GM19463 (cell line): ENCODE results near the gene HOXB4.

Experiments
- ATAC-seq: cut with Tn5 transposase; IDR thresholded peaks from one replicate; pipeline ENCODE4 v1.9.1; 2021; ENCODE audit warnings: mild to moderate bottlenecking, moderate library complexity; ENCODE audit not compliant: unreplicated experiment

Gene HOXB4

DNA sequence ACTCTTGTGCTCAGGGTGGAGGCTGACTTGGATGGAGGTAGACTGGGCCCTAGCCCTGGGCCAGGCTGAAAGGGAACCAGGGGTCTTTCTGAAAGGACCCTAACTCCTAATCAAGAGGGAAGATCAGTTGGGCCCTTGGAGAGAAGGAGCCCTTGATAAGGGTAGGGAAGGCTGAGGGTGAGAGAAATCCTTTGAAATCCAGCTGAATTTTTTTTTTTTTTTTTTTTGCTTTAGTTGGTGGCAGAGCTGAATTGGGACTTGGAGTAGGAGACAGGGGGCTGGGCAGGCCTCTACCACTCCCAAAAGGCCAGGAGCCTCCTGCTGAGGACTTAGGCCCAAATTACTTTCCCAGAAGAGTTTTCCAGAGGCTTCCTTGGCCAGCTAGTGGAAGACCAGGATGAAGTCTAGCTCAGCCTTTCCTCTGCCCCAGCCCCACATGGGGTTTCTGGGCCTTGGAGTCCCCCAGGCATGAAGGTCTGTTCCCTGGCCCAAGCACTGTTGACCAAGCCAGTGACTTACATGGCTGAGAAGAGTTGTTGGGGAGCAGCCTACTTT lies 12.5 kb upstream of the HOXB4 start:
- ATAC-seq = no peak

DNA sequence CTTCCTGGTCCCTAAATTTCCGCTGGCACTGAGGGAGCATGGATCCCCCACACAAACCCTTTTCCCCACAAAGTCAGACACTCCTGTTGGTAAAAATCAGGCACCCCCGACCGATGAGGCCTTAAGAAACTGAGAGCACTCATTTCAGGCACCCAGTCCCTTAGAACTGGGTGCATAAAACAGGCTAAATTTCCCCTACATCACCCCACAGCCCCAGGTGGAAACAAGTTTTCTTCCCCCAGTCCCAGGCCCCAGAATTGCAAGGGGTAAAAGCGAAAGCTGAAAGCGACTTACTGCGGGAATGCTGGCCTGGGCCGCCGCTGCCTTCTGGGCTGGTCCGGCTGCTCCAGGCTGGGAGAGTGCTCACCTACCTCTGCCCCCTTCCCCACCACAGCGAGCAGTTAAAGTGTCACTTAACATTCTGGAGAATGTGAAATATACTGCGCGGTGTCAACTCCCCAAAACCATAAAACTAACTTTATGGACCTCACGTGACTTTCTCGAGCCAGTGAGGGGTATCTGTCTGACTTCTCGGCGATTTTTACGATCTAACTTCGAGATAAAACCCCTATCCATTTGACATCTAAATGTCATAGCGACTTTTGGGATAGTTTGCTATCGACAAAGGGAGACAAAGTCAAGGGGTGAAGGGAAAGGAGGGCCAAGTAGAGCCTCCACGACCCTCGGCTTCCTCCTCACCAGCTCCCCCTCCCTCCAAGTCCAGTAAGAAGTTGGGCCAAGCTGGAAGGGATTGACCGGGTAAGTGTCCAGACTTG lies 11.9 kb upstream of the HOXB4 start, which contains the start of gene HOXB3:
Gene HOXB3 (minus strand): TSS at position 411 of the 776 bp plus-strand sequence. CDS start 37,767 bp downstream, outside the sequence.
- no peak for ATAC-seq

- no peak for ATAC-seq
Measured at GRCh38 chr17:48589060-48589830, 11.1 kb upstream of the HOXB4 start.

- ATAC-seq = no peak
Measured at GRCh38 chr17:48588528-48588927, 10.4 kb upstream of the HOXB4 start.

DNA sequence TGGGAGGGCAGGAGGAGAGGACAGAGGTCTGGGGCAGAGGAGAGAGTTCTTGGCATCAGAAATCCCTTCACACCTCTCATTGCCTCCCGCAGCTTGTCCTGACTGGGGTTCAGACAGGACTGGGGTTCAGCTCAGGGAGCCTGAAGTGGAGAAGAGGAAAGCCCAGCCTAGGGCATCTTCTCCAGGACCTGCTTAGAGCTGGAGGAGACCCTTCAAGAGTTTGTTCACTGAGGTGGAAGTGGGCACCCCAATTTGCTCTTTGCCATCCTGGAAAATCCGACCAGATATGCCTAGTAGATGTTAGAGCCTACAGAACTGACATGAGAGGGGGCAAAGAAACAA lies 9.9 kb upstream of the HOXB4 start:
- no peak for ATAC-seq

DNA sequence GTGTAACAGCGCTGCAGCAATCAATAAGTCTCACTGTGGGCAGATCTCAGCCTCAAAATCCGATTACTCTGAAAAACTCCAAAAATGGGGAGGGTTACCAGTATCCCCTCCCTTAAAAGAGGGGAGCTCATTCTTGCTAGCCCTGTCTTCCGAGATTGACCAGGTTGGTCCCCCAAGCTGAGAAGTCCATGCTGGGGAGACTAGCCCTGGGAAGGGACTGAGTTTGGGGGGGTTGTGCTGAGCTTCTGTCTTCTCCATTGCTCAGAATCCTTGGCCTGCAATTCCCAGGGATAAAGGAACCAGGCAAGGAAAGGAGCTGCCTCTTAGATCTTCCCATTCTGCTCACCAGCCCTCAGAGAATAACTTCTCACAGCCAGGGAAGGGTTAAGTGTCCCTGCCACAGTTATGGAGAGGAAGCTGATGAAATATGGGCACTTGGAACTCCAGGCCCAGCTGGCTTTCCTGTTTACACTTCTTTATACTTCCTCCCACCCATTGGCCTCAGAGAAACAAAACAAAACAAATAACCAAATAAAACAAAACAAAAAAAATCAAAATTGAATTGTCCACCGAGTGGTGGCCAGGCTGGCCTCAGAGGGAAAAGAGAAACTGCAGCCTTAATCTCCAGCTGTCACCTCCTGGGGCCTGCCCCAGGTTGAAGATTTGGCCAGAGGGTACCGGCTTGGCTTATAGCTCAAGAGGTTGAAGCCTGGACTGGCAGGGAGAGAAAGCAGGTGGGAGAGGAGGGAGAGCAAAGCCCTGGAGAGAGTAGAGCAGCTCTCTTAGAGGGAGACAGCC lies 9.3 kb upstream of the HOXB4 start:
- ATAC-seq = no peak

GRCh38 chr17:48586355-48587258 lies 8.5 kb upstream of the HOXB4 start:
- ATAC-seq = no peak

DNA sequence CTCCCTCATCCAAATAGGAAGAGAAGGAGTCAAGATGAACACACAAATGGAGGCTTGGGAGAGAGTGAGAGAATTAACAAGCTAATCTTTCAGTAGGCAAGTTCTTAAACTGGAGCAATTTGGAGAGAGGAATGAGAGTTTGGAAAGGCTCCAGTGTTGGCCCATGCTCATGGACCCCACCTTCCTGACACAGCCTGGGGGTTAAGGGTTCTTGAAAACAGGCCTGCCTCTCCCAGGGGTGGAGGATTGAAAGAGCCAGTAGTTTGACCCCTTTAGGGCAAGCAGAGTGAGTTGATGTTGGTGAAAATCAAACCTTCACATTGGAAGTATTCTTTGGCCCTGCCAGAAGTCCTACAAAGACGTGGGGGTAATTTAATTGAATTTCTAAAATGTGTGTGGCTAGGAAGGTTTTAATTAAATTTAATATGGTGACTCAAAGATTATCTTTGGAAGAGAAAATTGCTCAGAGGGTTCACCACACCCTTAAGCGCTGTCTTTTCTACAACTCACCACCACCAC lies 6.1 kb upstream of the HOXB4 start:
- ATAC-seq = no peak

DNA sequence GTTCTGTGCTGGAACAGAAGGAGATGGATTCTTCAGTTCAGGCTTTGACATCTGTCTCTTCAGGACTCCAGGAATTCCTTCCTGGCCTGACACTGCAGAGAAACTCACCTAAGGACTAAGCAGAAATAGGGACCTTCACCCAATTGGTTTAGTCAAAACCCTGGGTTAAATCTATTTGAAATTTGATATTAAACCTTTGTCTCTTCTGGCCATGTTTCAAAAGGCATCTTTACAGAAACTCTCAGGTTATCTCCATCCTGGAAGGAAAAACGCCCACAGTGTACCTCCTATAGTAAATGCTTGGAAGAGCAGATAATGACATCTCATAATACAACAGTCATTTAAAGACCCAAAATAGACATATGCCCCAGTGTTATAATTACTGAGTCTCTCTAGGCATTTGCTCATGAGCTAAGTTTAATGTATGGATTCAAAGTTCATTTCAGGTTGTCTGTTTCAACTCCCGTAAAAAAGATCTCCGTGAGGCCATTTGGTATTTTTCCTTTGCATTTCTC lies 5.6 kb upstream of the HOXB4 start:
- no peak for ATAC-seq

- no peak for ATAC-seq
Measured at GRCh38 chr17:48582750-48583069, 4.6 kb upstream of the HOXB4 start.

DNA sequence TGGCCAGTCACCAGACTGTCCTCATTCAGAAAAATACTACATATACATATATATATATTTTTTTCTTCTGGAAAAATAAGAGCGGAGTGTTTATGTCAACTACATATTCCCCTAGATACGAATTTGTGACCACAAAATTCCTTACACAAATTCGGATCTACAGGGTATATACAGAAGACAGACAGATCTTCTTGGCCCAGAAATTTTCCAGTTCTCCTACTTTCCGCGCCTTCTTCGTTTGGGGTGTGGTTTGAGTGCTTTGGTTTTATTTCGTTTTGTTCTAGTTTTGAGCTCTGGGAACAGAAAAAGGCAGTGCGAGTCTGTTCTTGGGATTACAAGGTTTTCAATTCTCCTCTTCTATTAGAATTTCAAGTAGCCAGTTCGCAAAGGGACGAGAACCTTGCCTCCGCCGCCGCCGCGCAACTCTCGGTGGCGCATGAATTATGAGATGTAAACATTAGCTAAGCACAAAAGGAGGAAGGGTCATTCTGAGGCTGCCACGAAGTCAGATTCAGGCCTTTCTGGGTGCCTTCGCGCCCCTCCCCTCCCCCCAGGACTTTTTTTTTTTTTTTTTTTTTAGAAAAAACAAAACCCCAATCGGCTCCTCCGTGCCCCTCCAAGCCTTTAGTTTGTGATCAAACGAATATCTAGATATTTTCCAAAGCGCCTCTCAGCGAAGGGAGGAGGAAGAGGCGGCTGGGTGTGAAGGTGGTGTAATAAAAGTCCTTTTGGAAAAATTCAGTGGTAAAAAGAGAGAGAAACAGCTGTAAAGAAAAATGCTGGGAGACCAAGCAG lies 1.8 kb upstream of the HOXB4 start:
- no peak for ATAC-seq

DNA sequence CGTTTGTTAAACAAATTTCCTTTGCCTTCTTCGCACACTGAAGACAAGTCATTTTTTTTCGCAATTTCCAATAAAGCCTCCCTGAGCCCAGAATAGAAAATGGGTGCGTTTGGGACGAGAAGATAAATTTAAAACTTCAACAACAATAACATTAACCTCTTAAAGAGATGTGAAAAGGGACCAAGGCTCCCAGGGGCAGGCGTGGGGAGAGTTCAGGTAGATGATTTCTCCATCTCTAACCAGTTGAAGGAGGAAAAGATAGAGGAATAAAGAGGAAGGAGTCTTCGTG lies 1.3 kb upstream of the HOXB4 start:
- ATAC-seq = no peak

DNA sequence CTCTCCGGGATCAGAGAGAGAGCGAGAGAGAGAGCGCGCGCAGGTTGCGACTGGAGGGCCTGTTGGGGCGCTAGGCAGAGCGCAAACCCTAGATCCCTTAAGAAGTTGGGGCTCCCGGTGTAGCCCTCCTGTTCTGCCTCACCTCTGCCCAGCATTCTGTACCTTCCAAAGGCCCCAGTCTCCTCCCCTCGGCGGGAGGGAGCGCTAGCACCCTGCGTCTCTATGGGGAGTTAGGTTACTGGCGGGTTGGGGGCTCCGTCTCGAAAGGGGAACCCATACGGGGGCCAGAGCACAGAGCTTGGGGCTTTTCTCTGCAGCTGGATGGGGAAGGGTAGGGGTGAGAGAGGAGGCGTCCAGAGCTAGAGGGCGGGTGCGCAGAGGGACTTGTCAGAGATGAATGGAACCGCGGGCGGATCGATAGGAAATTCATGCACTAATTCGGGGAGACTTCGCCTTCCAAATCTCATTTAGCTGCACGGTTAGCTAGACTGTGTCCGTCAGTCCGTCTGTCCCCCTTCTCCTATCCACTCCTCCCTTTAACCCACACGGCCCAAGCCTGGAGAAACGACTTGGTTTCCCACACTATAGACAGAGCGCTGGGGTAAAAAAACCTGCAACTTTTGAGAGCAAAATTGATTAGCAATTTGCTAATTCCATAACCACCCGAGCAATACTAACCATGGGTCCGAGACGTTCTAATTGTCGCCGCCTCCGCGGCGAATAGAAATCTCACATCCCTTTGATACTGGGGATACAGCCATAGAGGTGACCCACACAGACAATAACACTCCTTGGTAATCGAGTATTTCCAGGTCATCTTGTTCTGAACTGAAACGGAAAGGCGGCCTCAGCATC lies 693 bp upstream of the HOXB4 start:
- ATAC-seq = peak; percentile 34

- ATAC-seq = no peak
Measured at GRCh38 chr17:48577330-48577945, 712 bp downstream of the HOXB4 start.

DNA sequence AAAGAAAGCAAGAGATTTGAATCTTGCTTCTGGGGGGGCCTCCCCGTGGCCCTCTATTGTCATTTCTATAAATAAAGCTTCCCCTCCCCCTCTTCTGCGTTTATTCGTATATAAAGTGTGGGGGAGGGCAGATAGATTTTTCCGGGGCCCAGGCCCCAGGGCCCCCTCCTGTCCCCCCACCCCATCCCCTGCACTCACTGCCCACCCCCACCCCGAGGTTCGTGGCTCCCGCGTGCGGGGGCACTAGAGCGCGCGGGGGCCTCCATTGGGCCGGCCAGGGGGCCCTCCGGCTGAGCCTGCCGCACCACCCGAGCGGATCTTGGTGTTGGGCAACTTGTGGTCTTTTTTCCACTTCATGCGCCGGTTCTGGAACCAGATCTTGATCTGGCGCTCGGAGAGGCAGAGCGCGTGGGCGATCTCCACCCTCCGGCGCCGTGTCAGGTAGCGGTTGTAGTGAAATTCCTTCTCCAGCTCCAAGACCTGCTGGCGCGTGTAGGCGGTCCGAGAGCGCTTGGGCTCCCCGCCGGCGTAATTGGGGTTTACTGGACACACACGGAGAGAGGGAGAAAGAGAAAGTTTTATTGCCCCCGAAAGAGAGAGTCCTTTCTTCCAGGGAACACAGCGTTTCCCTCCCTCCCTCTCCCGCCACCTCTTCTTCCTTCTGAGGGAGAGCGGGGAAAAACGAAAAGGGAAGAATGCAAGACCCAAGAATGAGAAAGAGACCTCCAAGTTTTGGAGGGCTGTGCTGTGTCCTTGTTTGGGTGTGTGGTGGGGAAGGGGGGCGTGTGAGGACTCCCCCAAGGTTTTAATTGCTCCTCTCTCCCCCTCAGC lies 1.5 kb downstream of the HOXB4 start:
- no peak for ATAC-seq

GRCh38 chr17:48575673-48576478 lies 2.3 kb downstream of the HOXB4 start:
- no peak for ATAC-seq
